HG02798 (cell line): ENCODE results near the gene EVX2.

Source experiments
- ATAC-seq: cut with Tn5 transposase; IDR thresholded peaks from one replicate; pipeline ENCODE4 v1.9.1; 2021; ENCODE audit warnings: mild to moderate bottlenecking; ENCODE audit not compliant: unreplicated experiment, poor library complexity

The EVX2 gene

DNA sequence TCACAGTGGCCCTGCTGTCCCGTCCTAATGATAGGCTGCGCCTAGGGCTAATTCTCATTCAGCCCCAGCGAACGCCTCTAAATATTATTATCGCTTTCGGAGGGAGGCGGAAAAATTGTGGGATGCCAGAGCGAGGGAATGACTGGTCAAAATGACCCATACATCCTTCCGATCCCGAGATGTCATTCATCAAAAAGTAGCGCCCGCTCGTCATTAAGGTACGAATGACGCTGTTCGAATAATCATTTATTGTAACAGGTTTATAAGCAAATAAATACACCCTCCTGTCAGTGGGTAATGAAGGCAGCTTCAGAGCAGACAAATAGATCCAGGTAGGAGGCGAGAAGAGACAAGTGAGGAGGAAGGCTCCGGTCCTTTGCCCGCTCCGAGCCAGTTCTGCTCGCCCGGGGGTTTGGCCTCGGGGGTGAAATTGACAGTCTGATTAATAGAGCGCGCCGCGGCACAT, at the start of gene EVX2:
EVX2 (minus strand) TSS at position 167 of the 466 bp plus-strand sequence. CDS start 186 bp downstream, outside the sequence.
- ATAC-seq = no peak

DNA sequence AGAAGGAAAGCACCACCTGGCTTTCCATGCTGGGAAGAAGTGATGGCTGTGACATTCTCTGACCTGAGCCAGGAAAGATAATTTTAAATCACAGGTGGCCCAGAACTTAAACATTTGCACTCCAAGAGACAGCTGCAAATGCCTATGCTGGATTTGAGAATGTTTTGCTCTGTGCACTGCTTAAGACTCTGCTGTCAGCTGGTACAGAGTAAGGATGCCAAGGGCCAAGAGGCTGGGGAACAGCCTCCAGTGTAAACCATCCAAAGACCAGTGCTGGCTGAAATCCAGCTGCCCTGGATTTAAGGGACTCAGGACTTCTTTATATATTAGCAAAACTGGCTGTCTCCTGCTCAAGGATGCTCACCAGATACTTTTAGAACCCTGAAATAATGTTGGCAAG, 49.6 kb upstream of the EVX2 start:
- ATAC-seq = no peak

DNA sequence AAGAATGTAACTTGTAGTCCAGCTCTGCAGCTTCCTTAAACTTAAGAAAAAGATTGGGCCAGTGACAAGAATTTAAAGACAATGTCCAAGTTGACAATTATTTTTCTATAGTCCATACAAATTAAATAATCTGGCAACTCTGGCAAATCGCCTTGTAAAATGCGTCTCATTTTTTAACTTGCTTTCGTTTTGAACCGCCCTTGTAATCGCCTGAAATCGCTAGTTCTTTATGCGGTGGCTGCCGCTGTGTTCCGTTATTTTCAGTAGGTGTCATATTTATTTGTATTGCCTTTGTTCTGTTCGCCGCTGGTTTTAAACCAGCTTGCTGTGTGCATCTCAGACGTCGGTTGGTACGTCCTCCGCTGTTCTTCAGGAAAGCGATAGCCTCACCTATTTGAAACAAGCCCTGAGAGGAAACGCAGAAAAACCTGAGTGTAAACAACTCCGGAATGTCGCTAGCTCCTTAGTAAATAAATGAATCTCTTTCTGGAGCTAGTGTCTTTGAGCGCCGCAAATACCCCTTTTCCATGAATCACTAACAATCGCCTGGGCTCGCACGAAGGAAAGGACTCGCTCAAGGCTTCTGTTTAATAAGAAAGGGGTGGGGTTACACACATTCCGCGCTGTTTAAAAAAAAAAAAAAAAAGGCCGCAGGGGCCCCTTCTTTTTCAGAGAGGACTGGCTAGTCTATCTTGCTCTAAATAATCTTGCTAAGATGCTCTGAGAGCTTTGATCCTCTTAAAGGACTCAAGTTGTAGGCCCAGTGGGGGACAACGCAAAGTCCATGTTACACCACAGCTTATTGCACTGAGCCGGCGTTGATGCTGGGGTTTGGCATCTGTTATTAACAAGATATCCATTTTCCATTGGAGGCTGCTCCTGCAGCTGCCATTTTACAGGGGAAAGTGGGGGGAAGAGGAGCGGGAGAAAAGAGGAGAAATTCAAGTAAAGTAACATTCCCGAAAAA, 48.7 kb upstream of the EVX2 start:
- no peak for ATAC-seq

DNA sequence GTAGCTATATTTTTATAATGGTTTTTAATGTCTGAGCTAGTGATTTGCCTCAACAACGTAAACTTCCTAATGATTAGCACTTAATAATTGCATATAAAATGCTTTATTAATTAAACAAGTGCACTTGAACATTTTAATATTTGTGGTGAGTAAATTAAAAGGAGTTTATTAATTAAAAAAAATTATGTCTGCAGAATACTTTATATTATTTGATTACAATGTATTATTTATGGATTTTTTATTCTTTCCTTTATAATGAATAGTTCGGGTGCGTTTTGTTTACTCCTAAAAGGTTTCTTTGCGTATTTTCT, 48.0 kb upstream of the EVX2 start:
- no peak for ATAC-seq

DNA sequence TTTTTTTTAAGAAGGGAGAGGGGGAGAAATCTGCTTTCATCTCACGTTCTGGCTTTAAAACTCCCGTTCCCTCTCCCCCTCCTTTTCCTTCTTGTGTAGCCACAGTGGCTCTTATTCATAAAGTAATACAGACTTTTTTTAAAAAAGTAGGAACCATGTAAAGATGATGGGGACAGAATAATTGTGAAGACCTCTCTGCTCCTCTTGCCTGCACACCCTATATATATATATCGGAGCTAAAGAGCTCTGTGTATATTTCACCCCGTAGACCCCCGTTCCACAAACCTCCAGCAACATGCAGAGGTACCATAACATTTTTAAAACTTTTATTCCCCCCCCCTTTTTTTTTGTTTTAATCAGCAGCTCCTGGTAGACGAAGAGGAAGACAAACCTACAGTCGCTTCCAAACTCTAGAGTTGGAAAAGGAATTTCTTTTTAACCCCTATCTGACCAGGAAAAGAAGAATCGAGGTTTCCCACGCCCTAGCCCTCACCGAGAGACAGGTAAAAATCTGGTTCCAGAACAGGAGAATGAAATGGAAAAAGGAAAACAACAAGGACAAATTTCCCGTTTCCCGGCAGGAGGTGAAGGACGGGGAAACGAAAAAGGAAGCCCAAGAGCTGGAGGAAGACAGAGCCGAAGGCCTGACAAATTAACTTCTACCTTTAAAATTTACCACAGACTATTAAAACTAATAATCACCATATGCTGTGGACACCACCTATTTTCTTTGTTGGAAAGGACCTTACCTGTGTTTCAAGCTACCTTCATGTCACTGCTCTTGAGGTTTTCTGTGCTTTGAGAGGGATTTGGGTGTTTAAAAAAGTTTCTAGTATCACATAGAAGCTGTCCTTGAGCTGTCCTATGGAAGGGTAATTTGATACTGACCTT, 47.4 kb upstream of the EVX2 start:
- ATAC-seq = no peak

DNA sequence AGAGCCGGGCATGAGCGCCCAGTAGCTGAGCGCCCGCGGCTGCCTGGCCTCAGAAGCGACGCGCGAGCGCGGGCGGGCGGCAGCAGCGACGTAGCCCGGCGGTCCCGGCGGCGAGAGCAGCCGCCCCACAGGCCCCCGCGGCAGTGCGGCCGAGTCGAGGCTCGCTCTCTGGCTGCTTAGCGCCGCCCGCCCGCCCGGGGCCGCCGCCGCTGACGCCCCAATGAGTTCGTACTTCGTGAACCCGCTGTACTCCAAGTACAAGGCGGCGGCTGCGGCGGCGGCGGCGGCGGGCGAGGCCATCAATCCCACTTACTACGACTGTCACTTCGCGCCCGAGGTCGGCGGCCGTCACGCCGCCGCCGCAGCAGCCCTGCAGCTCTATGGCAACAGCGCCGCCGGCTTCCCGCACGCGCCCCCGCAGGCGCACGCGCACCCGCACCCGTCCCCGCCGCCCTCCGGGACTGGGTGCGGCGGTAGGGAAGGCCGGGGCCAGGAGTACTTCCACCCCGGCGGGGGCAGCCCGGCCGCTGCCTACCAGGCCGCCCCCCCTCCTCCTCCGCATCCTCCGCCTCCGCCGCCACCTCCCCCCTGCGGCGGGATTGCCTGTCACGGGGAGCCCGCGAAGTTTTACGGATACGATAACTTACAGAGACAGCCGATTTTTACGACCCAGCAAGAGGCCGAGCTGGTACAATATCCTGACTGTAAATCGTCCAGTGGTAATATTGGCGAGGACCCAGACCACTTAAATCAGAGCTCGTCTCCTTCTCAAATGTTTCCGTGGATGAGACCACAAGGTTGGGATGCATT, 46.6 kb upstream of the EVX2 start:
- ATAC-seq = no peak

DNA sequence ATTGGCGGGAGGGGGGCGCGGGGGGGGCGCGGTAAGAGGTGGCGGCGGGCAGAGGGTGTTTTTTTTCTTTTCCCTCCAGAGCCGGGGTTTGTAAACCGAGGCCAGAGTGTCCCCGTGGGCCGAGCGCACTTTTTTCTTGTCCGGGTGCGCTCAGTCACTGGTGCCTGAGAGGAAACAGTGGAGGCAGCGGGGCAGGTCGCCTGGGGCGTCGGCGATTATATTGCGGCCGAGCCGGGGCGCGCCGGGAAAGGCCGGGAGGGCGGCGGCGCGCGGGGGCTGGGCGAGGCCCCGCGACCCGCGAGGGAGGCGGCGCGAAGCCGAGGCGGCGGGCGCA, 46.0 kb upstream of the EVX2 start:
- ATAC-seq = no peak

DNA sequence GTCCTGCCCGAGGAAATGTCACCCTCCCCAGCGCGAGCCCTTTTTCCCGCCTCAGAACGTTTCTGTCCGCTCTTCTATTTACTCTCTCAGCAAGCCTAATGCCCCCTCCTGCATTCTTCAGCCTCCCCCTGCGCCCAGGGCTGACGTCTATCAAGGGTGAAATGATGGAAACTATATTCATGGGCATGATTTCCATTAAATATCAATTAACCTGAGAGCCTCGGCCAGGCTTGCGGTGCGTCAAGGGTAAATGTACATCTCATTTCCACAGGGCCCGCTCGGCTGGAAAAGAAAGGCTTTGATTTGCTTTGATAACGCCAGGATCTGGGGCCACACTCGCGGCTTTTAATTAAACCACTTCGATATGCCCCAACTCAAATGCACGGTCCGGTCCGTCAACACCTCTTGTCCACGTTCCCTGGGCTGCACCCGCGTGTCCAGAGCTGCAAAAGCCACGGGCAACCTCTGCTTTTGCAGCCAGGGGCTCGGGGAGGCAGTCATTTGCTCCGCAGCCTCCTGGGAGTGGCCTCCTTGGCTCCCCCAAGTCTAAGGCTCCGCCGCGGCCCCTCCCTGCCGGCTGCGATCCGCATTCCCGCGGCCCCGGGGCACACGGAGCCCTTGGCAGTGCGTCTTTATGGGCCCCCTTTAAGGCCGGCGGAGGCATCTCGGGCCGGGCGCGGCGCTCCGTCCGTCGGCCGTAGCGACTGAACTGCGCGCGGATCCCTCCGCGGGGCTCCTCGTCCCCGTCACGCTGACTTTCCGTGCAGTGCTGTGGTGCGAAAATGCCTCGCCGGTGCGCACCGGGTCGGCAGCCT, 45.4 kb upstream of the EVX2 start, which contains the start of gene HOXD8:
HOXD8 (plus strand) TSS at position 724 of the 815 bp plus-strand sequence. CDS start 662 bp downstream, outside the sequence.
- no peak for ATAC-seq

DNA sequence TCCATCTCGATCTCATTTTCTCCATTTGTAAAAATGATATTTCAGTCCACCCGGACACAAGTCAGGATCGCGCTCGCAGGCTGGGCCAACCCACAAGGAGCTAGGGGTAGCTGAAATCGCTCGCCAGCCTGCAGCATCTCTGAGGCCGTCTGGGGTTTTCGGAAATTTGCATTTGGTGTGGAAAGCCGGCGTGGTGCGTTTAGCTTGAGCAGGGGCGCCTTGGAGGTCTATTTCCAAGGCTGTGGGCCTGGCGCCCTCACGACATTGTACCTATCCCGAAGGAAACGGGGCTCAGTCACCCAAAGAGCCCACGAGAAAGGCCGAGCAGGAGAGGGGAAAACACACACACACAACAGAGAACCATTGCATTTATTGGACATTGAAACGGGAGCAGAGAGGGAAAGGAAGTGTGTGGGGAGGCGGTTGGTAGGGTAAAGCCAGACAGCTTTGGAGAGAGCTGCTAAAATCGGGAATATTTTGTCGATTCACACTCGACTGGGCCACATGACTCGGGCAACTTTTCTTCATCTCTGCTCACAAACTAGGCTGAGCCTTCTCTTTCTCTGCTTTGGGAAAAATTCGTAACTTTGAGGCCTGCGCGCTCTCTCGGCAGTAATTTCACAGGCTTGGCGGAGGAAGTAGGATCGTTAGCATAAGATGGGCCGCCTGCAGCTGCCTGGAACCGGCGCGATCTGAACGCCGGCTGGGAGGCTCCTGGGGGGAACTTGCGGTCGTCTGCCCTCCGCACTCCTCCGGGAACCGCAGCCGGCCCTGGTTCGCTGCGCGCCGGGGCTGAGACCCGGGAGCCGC, 44.6 kb upstream of the EVX2 start:
- no peak for ATAC-seq

DNA sequence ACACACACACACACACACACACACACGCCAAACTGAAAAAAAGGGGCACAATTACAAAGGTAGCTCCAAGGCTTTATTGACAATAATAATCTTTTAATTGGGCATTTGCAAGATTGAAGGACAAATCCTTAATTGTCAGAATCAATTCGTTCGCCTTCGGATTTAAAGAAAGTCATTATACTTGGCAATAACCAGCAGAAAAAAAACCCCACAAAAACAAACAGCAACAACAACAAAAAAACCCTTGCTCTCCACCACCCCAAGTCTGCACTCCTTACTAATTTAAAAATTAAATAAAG, 44.0 kb upstream of the EVX2 start:
- no peak for ATAC-seq

DNA sequence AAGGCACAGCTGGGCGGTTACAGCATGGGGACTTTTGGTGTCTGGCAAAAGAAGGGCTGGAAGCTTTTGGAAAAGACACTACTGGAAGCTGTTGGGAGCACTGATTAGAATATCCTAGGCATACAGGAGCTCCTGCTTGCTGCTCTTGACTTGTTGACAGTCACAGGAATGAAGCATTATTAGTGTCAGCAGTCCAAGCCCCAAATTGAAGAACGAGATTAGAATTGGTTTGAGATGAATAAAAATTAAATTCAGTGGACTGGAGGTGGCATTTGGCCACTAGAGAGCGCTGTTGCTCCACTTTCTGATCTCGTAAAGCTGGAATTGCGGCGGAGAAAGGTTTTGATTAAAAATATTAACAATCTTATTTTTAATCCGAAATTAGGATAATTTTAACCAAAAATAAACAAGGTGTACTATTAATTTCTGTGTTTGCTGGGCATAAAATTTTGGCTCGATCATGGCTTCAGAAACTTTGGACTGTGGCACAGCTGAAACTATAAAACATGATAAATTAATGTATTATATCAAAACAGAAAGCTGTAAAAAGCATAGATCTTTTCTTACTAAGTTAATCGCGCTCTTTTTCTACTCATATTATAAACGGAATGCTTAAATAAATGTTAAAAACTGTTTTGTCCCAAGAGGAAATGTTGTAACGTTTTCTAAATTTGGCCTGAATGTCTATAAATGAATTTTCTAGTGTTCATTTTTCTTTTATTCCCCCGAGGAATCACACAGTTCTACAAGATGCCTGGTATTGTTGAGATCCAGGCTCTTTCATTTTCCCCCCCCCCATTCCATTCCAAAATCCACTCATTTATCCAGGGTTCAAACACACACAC, 43.4 kb upstream of the EVX2 start:
- no peak for ATAC-seq

DNA sequence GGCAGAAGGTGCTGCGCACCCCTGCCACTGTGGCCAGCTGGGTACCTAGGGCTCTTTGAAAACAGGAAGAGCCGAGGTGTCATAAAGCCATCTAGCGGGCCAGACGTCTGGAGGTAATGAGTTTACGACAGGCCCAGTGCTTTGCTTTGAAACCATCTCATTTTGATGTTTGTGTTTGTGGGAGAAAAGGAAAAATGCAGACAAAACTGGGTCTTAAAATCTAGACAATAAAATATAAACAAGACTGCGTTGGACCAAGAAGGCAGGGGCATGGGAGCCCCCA, 42.0 kb upstream of the EVX2 start:
- ATAC-seq = no peak

DNA sequence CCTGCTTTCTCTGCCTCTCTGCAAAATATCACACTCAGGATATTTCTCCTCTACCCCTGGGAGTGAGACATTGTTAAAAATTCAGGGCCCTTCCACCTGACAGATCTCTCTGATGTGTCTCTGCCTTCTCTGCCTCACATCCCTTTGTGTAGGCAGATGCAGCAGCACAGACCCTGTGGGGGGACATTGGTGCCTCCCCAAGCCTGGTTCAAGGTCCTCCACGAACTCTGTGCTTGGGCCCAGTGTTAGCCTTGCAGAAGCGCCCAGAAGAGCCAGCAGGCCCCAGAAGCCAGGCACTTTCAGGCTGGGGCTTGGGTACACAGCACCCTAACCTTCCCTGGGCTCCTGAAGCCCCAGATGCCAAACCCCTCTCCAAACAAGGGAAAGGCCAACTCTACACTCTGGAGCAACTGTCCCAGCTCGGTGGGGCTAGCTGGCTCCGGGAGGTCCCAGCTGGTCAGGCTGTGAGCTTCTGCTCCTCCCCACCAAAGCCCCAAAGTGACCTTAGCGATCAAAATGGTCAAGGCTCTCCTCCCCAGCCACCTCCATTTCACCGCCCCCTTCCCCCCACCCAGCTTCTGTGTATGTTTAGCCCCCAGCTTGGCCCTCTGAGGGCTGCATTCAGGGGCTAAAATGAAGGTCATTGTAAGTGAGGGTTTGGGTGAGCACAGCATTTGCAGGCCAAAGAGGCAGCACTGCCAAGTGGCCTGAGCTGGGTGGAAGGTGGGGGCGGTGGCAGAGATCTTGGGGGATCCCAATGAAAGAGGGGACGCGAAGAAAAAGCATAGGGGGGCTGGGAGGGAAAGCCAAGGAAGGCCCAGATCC, 41.4 kb upstream of the EVX2 start:
- no peak for ATAC-seq

DNA sequence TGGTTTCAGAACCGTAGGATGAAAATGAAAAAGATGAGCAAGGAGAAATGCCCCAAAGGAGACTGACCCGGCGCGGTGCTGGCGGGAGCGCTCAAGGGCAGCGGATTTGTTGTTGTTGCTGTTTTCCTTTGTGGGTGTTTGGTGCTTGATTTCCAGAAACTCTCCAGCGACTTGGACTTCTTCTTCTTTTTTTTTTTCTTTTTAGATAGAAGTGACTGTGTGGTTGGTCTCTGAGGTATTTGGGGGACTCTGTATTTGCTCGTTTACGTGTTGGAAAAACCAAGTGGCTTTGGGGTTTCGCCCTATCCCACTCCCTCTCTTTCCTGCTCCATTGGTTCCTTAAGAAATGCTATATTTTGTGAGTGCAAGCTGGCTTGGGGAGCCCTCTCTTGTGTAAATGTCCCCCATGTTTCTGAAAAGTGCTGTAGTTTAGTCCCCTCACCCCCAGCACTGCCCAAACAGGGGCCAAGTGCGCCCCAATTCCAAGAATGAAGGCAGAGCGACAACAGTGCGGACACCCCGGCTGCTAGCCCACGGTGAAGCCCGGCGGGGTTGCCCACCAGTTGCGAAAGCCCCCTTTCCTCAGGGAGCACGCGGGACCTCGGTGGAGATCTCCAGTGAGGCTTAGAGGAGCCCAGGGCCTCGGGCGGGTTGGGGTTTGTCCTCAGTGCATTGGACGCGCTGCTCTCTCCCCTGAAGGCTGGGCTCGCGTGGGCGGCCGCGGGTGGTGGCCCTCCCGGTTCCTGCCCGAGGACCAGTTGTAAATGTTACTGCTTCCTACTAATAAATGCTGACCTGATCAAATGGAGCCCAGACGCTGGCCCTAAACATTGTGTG, 40.6 kb upstream of the EVX2 start:
- no peak for ATAC-seq

DNA sequence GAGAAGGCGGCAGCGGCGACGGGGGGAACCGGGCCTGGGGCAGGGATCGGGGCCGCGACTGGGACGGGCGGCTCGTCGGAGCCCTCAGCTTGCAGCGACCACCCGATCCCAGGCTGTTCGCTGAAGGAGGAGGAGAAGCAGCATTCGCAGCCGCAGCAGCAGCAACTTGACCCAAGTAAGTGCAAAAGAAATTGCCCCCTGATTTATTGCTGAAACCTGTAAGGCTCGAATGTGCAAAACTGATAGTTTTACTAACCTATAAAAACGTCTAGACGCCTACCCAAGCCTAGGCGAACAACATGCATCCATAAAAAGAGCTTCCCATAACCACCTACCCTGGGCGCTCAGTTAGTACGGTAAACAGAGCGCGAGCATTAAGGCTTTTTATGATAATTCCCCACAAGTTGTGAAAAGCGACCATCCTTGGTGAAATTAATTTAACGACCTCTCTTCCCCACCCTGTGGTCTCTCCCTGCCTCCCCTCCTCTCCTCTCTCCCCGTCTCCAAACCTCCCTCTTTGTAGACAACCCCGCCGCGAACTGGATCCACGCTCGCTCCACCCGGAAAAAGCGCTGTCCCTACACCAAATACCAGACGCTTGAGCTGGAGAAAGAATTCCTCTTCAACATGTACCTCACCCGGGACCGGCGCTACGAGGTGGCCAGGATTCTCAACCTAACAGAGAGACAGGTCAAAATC, 39.8 kb upstream of the EVX2 start:
- ATAC-seq = no peak
